ENCODE data around the gene PAK1.

The PAK1 gene

GRCh38 chr11:77425346-77425745 lies 48.5 kb downstream of the PAK1 start:
- no peak overlapping the region for H3K27ac ChIP-seq
- TF ChIP-seq ZFX (IDR thresholded peaks at IDR 0.05; ENCODE audit: borderline replicate concordance) (no peak), CTCF (IDR thresholded peaks at IDR 0.05) (no peak)

GRCh38 chr11:77424644-77425043 lies 49.2 kb downstream of the PAK1 start:
- TF ChIP-seq ZFX (IDR thresholded peaks at IDR 0.05; ENCODE audit: borderline replicate concordance) (no peak), CTCF (IDR thresholded peaks at IDR 0.05) (no peak)
- H3K27ac ChIP-seq: no peak overlapping the region

GRCh38 chr11:77423624-77424023 lies 50.3 kb downstream of the PAK1 start:
- TF ChIP-seq ZFX (IDR thresholded peaks at IDR 0.05; ENCODE audit: borderline replicate concordance) (no peak), CTCF (IDR thresholded peaks at IDR 0.05) (no peak)

GRCh38 chr11:77422687-77423086 lies 51.2 kb downstream of the PAK1 start:
- TF ChIP-seq CTCF (IDR thresholded peaks at IDR 0.05) (no peak), ZFX (IDR thresholded peaks at IDR 0.05; ENCODE audit: borderline replicate concordance) (no peak)
- H3K27ac ChIP-seq: no peak overlapping the region

More at GRCh38 chr11:77423624-77424023, 50.3 kb downstream of the PAK1 start:
- H3K27ac ChIP-seq: no peak overlapping the region

DNA sequence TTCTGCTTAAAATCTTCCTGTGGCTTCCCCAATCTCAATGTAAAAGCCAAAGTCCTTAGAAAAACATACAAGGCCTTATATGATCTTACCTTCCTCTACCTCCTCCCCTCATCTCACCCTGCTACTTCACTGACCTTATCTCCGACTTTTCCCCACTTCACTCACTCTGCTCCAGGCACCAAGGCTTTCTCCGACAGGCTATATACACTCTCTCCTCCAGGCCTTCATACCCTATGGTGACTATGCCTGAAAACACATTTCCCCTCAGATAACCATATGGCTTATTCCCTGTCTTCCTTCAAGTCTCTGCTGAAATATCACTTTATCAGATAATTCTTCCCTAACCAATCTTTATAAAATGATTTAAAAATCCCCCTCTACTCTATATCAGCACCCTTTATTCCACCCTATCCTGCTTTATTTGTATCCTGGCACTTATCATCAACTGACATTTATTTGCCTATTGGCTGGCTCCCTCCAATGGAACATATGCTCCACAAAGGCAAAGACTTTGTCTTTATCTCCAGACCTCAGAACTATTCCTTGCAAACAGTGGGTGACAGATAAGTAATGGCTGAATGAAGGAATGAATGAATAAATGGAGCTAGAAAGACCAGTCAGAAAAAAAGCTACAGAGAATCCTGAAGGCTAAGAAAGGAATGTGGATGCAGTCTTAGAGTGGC lies 52.7 kb downstream of the PAK1 start:
- TF ChIP-seq CTCF (IDR thresholded peaks at IDR 0.05): no peak
- no peak for TF ChIP-seq ZFX (IDR thresholded peaks at IDR 0.05; ENCODE audit: borderline replicate concordance)

GRCh38 chr11:77418971-77419597 lies 54.8 kb downstream of the PAK1 start:
- TF ChIP-seq CTCF (IDR thresholded peaks at IDR 0.05) (no peak), ZFX (IDR thresholded peaks at IDR 0.05; ENCODE audit: borderline replicate concordance) (no peak)
- no peak overlapping the region for H3K27ac ChIP-seq

More for the DNA sequence above, 52.7 kb downstream of the PAK1 start:
- no peak overlapping the region for H3K27ac ChIP-seq
